ENCODE results near the gene PHIP.
"Not testable (repeated sequence)": the region's sequence is repeated elsewhere in the genome, so short reads cannot be mapped to it uniquely, and the experiment has no call there.

The PHIP gene

DNA sequence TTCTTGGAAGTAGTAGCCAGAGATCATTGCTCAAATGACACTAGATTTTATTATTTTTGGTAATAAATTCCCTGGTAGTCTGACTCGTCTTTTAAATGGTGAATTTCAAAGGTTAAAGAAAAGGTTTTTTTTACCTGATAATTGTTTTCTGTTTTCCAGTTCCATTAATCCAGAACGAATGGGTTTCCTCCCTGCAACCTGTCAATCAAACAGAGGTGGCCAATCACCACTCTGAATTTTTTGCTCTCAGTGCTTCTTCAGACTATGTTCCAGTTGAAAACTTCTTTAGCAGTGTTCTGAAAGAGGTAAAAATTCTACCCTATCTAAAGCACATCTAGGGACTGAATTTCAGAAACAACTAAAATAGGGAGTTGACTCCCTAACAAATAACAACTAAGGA, 73.8 kb downstream of the PHIP start:
- DNase-seq: no peak

DNA sequence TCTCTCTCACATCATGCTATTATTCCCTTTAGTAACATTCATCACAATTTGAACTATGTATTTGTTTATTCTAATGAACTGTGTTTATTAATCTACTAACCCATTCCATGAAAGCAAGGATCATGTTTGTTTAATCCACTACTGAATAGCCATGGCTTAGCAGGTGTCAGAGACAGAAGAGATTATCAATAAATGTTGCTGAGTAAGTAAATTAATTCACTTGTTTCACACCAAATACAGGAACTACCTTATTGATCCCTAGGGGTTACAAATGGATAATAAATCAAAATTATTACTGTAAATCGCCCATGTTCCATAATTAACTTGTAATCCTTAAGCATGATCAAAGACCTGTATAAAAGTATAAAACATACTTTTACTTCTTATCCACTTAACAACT, 76.6 kb downstream of the PHIP start:
- no peak for DNase-seq

GRCh38 chr6:78999737-79000136, 78.3 kb downstream of the PHIP start:
- no peak for DNase-seq

DNA sequence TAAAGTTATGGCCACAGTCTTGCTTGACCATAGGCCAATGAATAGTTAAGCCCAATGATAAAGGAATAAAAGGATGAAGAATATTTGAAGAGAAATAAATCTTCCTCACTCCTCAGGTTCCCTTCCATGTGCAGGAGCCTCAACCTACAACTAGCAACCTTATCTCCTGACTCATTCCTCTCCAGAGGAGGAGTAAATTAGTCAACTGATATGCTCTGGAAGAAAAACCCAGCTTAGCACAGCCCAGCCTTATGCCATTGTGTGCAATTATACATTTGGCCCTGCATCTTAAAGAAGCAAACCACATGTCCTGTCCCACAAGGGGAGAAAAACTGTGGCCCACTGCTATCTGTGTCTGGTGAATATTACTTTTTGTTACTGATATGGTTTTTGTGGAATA, 82.1 kb downstream of the PHIP start:
- DNase-seq: no peak

DNA sequence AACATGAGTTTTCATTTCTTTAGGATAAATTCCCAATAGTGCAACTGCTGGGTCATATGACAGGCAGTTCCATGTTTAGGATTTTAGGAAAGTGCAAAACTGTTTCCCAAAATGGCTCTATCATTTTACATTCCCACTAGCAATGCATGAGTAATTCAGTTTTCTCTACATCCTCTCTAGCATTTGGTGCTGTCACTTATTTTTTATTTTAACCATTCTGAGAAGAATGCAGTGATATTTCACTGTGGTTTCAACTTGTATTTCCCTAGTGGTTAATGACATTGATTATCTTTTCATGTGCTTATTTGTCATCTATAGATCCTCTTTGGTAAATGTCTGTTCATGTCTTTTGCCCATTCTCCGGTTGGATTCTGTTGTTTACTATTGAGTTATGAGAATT, 82.7 kb downstream of the PHIP start:
- DNase-seq: no peak

GRCh38 chr6:78993955-78994354, 84.1 kb downstream of the PHIP start:
- no peak for DNase-seq

GRCh38 chr6:78989191-78989590, 88.9 kb downstream of the PHIP start:
- DNase-seq: no peak

- no peak for DNase-seq
Observed at GRCh38 chr6:78986161-78986560, 91.9 kb downstream of the PHIP start.

DNA sequence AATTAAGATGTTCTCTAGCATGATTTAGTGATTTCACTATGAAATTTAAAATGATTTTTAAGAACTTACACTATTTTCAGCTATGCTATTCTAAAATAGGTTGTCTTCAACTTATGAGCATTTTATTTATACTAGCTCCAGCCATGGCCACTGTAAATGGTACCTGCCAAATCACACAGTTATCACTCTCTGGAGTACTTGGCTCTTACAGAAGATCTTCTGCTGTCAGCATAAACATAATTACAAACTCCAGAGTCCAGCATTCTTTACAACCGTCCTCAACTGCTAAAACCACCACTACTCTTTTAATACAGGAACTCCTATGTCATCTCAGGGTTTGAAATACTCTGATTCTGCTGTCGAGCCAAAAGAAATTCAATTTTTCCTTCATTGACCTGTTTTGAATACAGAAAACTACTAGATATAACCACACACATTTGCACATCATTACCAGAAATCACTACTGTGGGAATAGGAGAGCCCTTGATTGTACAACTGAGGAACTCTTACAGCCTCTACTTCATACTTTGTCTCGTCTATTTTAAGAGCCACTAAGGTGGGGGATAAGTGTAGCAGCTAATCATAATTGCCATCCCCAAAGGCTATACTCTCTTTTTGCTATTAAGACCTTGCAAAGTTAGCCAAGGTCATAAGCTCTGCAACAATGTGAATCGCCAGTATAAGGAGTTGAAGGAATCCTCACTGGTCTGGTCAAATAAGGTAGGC, 93.7 kb downstream of the PHIP start:
- no peak for DNase-seq

DNA sequence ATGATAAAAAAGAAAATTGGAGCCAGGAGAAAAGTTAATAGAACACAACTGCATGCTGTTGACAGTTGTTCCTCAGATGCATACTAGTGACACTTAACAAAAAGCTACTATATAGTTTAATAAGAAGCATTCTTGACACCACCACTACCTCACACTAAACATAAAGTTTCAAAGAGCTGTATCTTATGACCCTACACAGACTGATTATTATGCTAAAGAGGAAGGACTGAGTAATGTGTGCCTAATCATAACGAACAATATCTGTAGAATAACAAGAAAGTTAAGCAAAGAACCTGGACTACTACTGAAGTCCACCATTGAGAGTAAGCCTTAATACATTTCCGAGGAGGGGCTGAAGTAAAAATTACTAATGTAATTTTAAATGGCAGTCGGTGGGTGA, 110.9 kb downstream of the PHIP start:
- no peak for DNase-seq

GRCh38 chr6:78966542-78966941, 111.5 kb downstream of the PHIP start:
- no peak for DNase-seq

GRCh38 chr6:78962448-78962847, 115.6 kb downstream of the PHIP start:
- DNase-seq: no peak

GRCh38 chr6:78954740-78955139, 123.3 kb downstream of the PHIP start:
- DNase-seq: no peak

- no peak for DNase-seq
Observed at GRCh38 chr6:78953798-78954197, 124.3 kb downstream of the PHIP start.

DNA sequence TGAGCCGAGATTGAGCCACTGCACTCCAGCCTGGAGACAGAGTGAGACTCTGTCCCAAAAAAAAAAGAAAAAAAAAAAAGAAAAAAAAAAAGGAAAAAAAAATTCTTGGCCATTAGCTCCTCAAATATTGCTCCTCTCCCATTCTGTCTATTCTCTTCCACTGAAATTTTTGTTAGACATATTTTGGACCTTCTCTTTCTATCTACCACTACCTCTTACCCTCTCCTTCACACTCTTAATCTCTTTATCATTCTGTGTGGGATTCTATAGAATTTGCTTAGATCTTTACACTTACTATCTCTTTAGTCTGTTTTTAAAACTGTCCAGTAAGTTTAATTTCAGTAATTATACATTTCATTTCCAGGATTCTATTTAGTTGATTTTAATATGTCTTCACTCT, 125.7 kb downstream of the PHIP start:
- no peak for DNase-seq

DNA sequence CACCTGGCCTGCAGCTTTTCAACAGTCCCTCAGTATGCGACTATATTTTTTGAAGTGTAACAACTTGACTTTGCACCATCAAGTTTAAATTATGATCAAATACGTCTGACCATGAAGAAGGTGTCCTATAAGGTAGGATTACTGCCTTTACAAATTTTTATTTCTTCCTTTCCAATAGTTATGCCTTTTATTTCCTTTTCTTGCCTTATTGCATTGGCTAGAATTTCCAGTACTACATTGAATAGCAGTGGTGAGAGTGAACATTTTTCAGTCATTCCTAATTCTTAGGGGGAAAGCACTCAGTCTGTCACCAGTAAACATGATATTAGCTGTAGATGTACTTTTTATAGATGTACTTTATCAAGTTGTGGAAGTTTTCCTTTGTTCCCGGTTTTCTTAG, 129.3 kb downstream of the PHIP start:
- no peak for DNase-seq

DNA sequence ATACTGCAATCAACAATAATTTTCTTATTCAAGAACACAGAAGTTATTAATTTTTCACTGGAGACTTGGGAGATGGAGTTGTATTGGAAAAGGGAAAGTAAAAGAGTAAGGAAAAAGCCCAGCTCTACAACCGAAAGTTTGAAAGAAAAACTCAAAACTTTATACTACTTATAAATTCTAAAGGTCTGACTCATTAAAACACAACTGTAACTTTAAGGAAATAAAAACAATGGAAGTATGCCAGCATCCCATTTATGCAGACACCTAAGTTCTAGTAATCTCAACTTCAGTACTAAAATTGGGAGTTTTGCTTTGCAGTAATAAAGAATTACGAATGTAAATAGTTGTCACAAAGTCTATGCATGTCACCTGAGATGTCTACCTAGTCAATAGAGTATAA, 130.1 kb downstream of the PHIP start:
- no peak for DNase-seq

DNA sequence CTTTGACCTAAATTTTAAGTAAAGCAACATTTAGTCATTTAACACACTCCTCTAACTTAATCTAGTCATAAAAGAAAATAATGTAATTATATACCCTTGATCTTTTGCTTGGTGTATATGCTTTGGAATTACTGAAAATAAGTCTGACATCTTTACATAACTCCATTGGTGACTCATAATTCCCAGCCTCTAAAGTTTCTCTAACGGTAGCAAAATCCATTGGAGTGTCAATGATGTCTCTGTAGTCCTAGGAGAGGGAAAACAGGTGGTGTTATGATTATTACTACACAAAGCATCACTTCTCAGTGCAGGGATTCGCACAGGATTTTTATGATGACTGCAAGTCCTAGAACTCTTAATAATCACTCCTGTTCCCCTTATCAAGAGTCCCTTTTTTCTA, 130.5 kb downstream of the PHIP start:
- no peak for DNase-seq

GRCh38 chr6:78942446-78942845, 135.6 kb downstream of the PHIP start:
- DNase-seq: no peak

GRCh38 chr6:78936515-78936914, 141.5 kb downstream of the PHIP start:
- DNase-seq: no peak

GRCh38 chr6:78935553-78935952, 142.5 kb downstream of the PHIP start:
- no peak for DNase-seq

- DNase-seq: no peak
Observed at GRCh38 chr6:78925317-78925716, 152.7 kb downstream of the PHIP start.

GRCh38 chr6:78921168-78921567, 156.9 kb downstream of the PHIP start:
- DNase-seq: not testable (repeated sequence)

DNA sequence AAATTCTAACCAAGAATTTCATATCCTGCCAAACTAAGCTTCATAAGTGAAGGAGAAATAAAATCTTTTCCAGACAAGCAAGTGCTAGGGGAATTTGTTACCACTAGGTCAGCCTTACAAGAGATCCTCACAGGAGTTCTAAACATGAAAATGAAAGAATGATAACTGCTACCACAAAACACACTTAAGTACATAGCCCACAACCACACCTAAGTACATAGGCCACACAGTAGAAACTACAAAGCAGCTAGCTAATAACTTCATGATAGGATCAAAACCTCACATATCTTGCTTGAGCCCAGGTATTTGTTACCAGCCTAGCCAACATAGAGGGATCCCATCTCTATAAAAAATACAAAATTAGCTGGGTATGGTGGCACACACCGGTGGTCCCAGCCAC, 160.3 kb downstream of the PHIP start:
- DNase-seq: no peak

DNA sequence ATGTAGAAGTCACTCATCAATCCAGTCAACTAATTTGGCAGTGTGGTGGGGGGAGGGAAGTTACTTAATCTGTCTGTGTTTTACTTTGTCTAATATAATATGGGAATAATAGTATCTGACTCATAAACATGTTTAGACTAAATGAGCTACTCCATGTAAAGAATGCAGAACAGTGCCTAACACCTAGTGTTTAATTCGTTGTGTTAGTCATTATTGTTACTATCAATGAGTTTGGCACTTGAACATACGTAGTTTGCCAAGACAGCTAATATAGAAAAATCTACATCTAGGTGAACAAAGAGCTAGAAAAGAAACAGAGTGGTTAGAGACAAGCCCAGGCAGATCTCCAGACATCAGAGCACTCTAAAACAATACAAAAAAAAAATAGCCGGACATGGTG, 161.6 kb downstream of the PHIP start:
- no peak for DNase-seq
